DND-41 (cell line): ENCODE data around the gene TMEM242.

Experiments used
- EZH2 ChIP-seq: IDR thresholded peaks from 3 replicates; pipeline ENCODE4 v1.6.1; 2012; ENCODE audit warnings: borderline replicate concordance, low read depth, mild to moderate bottlenecking, moderate library complexity, low read length, inconsistent platforms; ENCODE audit not compliant: severe bottlenecking
- TF ChIP-seq, protein P1 (sequence below): IDR thresholded peaks from 2 replicates; pipeline ENCODE4 v1.5.1; 2012; ENCODE audit warnings: borderline replicate concordance, low read length, moderate library complexity, mild to moderate bottlenecking; ENCODE audit not compliant: poor library complexity, severe bottlenecking; ENCODE audit errors: extremely low read depth

DNA sequence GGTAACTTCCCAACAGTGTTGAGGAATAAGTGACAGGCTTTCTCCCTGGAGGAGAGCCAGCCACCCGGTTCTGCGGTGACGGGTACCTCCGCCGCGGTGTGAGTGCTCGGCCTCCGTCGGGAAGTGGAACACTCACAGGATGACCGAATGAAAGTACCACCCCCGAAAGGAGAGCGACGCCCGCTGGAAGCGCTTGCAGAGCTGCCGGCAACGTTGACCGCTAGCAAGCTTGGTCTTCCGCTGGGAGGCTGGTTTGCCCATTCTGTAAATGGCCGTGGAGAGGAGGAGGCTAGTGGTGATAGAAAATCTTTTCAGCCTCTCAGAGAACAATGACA, 614 bp upstream of the TMEM242 start:
- TF ChIP-seq, protein P1, sequence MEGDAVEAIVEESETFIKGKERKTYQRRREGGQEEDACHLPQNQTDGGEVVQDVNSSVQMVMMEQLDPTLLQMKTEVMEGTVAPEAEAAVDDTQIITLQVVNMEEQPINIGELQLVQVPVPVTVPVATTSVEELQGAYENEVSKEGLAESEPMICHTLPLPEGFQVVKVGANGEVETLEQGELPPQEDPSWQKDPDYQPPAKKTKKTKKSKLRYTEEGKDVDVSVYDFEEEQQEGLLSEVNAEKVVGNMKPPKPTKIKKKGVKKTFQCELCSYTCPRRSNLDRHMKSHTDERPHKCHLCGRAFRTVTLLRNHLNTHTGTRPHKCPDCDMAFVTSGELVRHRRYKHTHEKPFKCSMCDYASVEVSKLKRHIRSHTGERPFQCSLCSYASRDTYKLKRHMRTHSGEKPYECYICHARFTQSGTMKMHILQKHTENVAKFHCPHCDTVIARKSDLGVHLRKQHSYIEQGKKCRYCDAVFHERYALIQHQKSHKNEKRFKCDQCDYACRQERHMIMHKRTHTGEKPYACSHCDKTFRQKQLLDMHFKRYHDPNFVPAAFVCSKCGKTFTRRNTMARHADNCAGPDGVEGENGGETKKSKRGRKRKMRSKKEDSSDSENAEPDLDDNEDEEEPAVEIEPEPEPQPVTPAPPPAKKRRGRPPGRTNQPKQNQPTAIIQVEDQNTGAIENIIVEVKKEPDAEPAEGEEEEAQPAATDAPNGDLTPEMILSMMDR: no peak
- TF ChIP-seq EZH2: no peak
